ENCODE results near the gene SLC7A4.

The SLC7A4 gene

DNA sequence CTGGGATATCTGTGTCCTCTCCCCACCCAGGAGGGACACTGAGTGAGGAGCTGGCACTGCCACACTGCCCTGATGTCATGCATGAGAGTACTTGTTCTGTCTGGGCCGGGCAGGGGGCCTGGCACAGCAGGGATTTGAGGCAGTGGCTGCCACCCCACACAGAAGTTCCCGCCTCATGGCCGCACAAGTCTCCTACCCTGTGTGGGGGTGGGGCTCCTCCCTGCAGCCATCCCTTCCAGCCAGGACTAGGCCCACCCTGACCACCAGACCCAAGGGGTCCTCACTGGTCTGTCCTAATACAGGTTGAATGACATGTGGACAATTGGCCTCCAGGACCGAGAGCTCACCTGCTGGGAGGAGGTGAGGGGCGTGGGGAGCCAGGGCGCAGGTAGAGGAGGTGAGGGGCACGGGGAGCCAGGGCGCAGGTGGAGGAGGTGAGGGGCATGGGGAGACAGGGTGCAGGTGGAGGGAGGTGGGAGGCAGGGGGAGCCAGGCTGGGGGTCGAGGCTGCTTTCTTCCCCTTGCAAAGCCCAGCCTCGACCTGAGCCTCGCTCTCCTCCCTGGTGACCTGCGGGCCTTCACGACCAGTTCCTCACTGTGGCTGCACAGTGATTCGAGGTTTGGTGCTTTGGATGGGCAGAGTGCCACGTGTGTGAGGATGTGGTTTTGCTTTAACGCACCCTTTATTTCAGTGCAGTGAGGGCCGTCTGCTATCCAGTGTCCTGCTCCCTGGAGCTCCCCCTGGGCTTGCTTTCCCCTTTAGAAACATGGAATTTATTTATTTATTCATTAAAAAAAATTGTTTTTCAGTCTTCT is 42.8 kb downstream of the SLC7A4 start:
- TF ChIP-seq POLR2A (IDR thresholded peaks at IDR 0.05; ENCODE audit: low read depth, low read length): no peak
- FAIRE-seq: no peak
- no peak for DNase-seq (ENCODE audit: insufficient read length, low spot score)

DNA sequence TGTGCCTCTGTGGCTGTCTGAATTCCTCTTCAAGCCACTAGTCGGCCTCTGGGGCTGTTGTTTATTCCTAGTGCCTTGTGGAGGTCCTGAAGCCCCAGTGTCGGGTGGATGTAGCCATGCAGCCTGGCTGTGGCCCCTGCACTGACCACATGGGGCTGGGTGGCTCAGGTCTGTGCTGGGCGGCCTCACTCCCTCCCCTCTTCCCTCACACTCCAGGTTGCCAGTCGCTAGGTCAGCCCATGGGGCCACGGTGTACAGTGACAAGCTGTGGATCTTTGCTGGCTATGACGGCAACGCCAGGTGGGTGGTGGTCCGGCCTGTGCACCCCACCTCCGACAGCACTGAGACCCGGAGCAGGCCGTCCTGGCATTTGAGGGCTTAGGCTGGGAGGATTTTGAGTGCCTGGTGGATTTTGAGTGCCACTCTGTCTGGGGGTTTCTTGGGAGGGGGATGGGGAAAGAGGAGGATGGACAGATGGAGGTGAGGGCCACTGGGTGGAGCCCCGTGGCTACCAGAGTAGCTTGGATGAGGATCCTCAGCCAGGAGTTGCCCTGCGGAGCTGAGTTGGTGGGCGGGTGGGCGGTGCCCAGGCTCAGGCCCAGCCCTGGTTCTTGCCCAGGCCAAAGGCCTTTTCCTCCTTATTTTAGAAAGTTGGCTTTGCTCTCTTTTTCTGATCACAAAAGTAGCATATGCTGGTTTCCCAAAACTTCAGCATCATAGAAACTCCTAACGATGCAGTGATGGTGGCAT is 43.6 kb downstream of the SLC7A4 start:
- FAIRE-seq (no peak), DNase-seq (ENCODE audit: insufficient read length, low spot score) (no peak)
- TF ChIP-seq POLR2A (IDR thresholded peaks at IDR 0.05; ENCODE audit: low read depth, low read length): no peak

DNA sequence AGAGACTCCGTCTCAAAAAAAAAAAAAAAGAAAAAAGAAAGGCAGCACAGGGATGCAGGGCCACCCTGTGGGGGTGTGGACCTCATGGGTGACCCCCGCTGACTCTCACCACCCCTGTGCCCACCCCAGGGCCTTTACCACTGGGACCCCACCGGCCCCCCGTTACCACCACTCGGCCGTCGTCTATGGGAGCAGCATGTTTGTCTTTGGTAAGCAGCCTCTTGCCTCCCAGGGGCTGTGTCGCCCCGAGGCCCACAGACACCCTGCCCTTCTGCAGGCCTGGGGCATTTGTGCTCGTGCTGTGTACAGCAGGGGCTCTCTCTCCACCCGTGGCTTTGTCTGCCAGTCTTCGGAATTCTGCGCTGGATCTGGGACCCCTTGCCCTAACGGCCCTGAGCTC is 45.0 kb downstream of the SLC7A4 start:
- DNase-seq (ENCODE audit: insufficient read length, low spot score) (no peak), FAIRE-seq (no peak)
- TF ChIP-seq POLR2A (IDR thresholded peaks at IDR 0.05; ENCODE audit: low read depth, low read length): no peak

DNA sequence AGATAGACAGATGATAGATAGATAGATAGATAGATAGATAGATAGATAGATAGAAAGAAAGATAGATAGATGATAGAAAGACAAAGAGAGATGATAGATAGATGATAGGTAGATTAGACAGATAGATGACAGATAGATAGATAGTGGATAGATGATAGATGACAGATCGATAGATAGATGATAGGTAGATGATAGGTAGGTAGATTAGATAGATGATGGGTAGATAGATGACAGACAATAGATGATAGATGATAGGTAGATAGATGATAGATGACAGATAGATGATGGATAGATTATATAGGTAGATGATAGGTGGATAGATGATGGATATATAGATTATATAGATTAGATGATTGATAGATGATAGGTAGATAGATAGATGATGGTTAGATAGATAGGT is 46.0 kb downstream of the SLC7A4 start:
- DNase-seq (ENCODE audit: insufficient read length, low spot score) (no peak), FAIRE-seq (no peak)
- no peak for TF ChIP-seq POLR2A (IDR thresholded peaks at IDR 0.05; ENCODE audit: low read depth, low read length)

DNA sequence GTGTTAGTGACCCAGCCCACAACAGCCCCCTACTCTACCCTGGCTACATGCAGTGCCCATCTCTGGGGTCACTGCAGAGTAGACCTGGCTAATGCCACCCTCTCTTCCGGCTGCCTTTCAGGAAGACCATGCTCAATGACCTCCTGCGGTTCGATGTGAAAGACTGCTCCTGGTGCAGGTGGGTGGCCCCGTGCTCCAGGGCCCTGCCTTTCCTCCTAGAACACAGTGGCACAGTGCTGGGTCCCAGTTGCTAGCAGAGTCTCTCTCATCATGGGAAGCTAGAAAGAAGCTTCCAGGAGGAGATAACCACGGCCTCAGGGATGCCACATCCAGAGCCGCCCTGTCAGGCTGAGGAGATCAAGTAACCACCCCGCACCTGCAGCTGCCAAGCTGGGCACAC is 46.6 kb downstream of the SLC7A4 start:
- FAIRE-seq: no peak
- DNase-seq (ENCODE audit: insufficient read length, low spot score): no peak
- no peak for TF ChIP-seq POLR2A (IDR thresholded peaks at IDR 0.05; ENCODE audit: low read depth, low read length)

DNA sequence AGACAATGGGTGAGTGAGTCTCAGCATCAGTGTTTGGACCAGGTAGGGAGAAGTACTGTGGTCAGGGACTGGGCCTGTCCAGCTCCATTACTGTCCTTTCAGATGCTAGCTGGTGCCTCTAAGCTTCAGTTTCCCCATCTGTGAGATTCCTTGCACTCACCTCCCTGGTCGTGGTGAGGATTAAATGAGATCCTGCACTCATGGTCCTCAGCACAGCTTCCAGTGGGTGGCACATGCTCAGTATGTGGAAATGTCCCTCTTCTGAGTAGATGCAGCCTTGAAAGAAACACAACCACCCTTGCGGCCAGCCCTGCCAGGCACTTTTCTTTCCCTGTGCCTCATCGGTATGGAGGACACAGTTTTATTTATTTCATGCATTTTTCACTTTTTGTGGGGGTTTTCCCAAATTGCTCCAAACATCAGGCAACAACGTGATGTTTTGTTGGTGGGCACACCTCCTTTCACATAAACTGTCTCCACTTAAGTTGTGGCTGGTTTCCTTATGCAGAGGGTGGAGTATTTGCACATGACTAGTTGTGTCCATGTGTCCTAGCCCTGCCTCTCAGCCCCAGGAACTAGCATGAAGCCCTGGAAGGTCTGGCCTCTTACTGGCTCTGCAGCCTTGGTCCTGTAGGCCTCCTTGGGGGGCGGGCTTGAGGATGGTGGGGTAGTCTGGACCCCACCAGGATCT is 49.1 kb downstream of the SLC7A4 start:
- TF ChIP-seq POLR2A (IDR thresholded peaks at IDR 0.05; ENCODE audit: low read depth, low read length): no peak
- DNase-seq (ENCODE audit: insufficient read length, low spot score) (no peak), FAIRE-seq (no peak)

DNA sequence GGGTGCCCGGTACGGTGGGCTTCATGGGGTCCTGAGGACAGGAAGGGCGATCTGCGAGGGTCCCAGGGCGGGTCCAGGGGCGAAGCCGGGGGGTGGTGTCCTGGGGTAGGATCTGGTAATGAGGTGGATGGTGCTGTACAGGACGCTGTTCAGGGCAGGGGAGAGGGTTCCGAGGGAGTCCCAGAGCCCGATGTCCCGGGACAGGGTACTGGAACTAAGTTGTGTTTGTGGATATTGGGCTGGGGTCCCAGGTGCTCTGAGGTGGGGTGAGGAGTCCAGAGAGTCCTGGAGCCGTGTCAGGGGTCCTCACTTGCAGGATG is 49.8 kb downstream of the SLC7A4 start:
- FAIRE-seq: no peak
- TF ChIP-seq POLR2A (IDR thresholded peaks at IDR 0.05; ENCODE audit: low read depth, low read length): no peak

DNA sequence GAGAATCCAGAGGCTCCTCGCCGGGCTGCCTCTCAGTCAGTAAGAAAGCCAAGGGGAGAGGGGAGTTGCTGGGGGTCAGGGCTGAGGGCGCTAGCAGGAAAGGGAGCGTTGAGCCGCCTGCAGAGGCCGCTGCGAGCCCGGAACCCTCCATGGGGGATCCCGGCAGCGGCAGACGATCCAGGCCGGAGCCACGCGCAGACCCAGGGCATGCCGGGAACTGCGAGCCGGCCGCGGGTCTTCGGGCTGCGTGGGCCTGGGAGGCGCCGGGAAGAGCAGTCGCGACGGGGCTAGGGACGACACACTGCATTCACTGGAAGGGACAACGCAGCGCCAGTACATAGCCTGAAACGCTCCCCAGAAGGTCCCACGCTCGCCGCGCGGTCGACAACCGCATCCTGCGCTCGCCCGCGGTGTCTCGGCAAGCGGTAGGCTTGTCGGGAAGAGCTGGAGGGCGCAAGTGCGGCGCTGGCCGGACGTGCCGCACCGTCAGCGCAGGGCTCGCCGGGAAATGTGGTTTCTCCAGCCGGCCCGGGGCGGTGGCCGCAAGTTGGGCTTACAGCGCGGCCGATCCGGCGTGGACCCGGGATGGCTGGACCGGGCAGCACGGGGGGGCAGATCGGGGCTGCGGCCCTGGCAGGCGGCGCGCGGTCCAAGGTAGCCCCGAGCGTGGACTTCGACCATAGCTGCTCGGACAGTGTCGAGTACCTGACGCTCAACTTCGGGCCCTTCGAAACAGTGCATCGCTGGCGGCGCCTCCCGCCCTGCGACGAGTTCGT is 50.4 kb downstream of the SLC7A4 start, which contains the start of gene LZTR1:
LZTR1 (plus strand) TSS at position 511 of the 776 bp plus-strand sequence; CDS start at position 586, 75 bp downstream.
- no peak for FAIRE-seq
- TF ChIP-seq POLR2A (IDR thresholded peaks at IDR 0.05; ENCODE audit: low read depth, low read length): peak; percentile 79

More for the DNA sequence above, 49.8 kb downstream of the SLC7A4 start:
- no peak for DNase-seq (ENCODE audit: insufficient read length, low spot score)

DNA sequence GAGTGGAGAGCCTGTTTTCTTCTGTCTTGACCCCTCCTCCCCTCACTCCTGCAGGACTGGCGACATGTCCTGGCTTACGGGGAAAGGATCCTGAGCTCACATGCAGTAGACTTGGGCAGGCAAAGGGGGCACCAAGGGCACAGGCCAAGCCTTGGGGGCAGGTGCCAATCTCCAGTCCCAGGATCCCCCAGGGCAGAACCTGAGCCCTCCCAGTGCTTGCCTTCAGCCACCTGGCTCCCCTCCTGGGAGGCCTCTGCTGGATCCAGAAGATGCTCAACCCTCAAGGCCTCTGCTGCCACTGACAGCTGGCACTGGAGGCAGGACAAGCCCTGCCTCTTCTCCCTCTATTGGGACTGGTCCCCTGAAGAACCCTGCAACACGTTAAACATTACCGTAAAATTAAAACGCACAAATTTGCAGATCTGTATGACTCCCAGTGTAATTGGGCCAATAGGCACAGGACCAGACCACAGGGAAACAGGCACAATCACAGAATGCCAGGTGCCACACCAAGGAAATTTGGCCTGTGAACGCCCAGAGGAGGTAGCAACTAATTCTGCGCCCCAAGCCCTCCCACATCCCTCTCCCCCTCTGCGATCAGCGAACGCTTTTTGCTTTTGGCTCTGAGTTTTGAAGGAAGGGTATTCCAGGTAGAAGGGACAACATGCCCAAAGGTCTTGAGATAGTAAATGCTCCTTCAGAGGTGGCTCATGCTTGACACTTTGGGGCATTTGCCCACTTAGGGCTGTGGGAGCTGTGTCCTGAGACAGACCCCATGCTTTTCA is 51.2 kb downstream of the SLC7A4 start:
- no peak for FAIRE-seq
- DNase-seq (ENCODE audit: insufficient read length, low spot score): no peak
- TF ChIP-seq POLR2A (IDR thresholded peaks at IDR 0.05; ENCODE audit: low read depth, low read length): no peak

More for the DNA sequence above, 50.4 kb downstream of the SLC7A4 start, which contains the start of gene LZTR1:
- peak; percentile 53 for DNase-seq (ENCODE audit: insufficient read length, low spot score)

DNA sequence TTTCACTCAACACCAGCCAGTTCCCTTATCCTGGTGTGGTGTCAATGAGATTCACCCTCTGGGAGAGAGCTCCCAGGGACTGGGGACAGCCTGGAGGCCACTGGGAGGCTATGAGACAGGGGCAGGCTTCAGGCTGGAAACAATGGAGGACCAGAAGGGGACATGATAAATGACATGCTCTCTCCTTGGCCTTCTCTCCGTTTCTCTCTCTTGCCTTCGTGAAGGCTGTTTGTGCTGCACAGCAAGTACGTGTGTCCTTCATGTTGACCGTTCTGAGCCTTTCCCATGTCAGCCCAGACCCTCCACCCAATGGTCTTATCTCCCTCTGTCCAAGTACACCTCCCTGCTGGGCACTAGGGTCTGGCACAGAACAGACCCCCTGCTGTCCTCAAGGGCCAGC is 51.8 kb downstream of the SLC7A4 start:
- FAIRE-seq (no peak), DNase-seq (ENCODE audit: insufficient read length, low spot score) (no peak)
- TF ChIP-seq POLR2A (IDR thresholded peaks at IDR 0.05; ENCODE audit: low read depth, low read length): no peak

DNA sequence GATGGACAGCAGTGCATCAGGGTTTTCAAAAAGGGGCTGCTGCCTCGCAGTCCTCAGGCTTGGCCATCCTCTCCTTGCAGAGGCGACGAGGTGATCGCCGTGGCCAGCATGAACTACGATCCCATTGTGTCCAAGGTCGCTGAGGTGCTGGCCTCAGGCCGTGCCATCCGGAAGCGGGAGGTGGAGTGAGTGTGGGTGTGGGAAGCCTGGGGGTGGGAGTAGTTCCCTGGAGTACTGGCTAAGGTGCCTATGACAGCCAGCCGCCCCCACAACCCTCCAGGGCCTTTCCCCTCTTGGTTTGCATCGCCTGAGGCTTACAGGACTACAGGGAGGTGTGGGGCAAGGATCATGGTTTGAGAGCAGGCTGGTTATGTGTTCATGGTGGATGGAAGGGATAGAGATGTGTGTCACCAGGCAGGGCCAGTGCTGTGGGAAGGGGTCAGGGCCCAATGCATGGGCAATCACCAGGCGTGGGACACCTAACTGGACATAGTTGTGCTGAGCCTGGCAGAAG is 52.4 kb downstream of the SLC7A4 start:
- TF ChIP-seq POLR2A (IDR thresholded peaks at IDR 0.05; ENCODE audit: low read depth, low read length): no peak
- FAIRE-seq: no peak
- no peak for DNase-seq (ENCODE audit: insufficient read length, low spot score)

DNA sequence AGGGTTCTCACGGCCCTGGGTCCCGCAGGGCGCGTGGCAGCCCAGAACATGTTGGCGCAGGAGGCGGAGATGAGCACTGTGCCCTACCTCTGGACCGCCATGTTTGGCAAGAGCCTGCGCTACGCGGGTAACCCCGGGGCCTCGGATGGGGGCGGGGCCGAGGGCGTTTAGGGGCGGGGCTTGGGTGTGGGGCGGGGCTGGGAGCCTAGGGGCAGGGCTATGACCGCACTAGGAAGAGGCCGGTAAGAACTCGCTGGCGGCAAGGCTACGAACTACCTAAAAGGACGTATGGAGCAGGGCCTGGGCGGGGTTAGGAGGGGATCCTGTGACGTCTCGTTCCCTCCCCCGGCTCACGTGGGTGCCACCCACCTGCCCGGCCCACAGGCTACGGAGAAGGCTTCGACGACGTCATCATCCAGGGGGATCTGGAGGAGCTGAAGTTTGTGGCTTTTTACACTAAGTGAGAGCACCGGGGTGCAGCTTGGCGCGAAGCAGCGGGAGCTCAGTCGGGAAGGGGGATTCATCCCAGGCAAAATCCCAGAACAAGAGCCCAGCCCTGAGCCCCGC is 53.0 kb downstream of the SLC7A4 start:
- FAIRE-seq (no peak), DNase-seq (ENCODE audit: insufficient read length, low spot score) (no peak)
- TF ChIP-seq POLR2A (IDR thresholded peaks at IDR 0.05; ENCODE audit: low read depth, low read length): no peak

Data from H54 (cell line).